ENCODE measurements around the gene KLHDC2. TPM values are rescaled to one million over a fixed set of nuclear protein-coding genes. Genes with fewer than 3 reads are reported as not detected.
A peak's percentile ranks its signal among the peaks of the same experiment; 100 is the strongest.

Gene KLHDC2
- total RNA-seq, 1 experiment from 2014 or later = 26.4 TPM

GRCh38 chr14:49769171-49769570 is 1.2 kb downstream of the KLHDC2 start:
- Histone ChIP-seq H3K27ac (ENCODE audit: low read depth, low read length) (peak overlapping the region; percentile 95; the same call in 1 of the 2 replicates), H3K9me3 (ENCODE audit: control insufficient read depth in 1 of 2, insufficient read depth in 1 of 2, low read depth in 1 of 2, low read length in 2 of 2) (no peaks in the 10 kb centered on the region), H2AFZ (ENCODE audit: low read depth, low read length, poor library complexity, severe bottlenecking) (no peak overlapping the region), H3K9ac (ENCODE audit: low read length) (peak overlapping the region; percentile 96), H3K4me3 (replicated peaks in 1 of 2; ENCODE audit: low read depth in 1 of 2, low read length in 2 of 2) (peak overlapping the region; percentile 74 to 99), H3K36me3 (ENCODE audit: control insufficient read depth in 1 of 2, insufficient read depth in 2 of 2, low read length in 2 of 2) (0 out of 4 replicates have a peak, but pooled peaks cover 0 to 3% of the 10 kb centered on the region in 2 experiments), H3K79me2 (ENCODE audit: insufficient read depth, low read length) (peaks cover 17% of the 10 kb centered on the region; the same call in 1 of the 2 replicates), H3K27me3 (ENCODE audit: insufficient read depth, low read length) (no peaks in the 10 kb centered on the region), H3K4me2 (ENCODE audit: low read length) (peak overlapping the region; percentile 97), H4K20me1 (ENCODE audit: insufficient read depth) (no peaks in the 10 kb centered on the region), H3K4me1 (ENCODE audit: control insufficient read depth in 1 of 2, insufficient read depth in 2 of 2, low read length in 2 of 2) (peaks cover 13 to 32% of the 10 kb centered on the region in 2 experiments), H3K9me2 (ENCODE audit: insufficient read depth) (no peaks in the 10 kb centered on the region)
- ATAC-seq = no peak
- intact Hi-C loops (cut with micrococcal nuclease) = loop anchor here (5.0 kb wide), 1 partner anchor 82 kb away; the partner anchor contains the start of gene POLE2
- CTCF ChIA-PET = interaction anchor here (1.5 kb wide), 1 partner anchor 135 kb away, joined by 5 read pairs; the partner anchor contains the start of gene DNAAF2
- RAD21 ChIA-PET (ENCODE audit: low non-redundant PET in 1 of 2, low total read pairs in 2 of 2, uncharacterized antibody in 2 of 2, unreplicated experiment in 2 of 2) = interaction anchor here in 1 of 2 experiments (1.1 kb wide), 1 partner anchor 84 kb away, joined by 3 read pairs; no protein-coding TSS in a partner anchor
- DNase-seq (ENCODE audit: low read depth, low spot score) = no peak
- TF ChIP-seq, protein P1, sequence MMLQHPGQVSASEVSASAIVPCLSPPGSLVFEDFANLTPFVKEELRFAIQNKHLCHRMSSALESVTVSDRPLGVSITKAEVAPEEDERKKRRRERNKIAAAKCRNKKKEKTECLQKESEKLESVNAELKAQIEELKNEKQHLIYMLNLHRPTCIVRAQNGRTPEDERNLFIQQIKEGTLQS (IDR thresholded peaks at IDR 0.05) = no peak
- TF ChIP-seq, protein P2, sequence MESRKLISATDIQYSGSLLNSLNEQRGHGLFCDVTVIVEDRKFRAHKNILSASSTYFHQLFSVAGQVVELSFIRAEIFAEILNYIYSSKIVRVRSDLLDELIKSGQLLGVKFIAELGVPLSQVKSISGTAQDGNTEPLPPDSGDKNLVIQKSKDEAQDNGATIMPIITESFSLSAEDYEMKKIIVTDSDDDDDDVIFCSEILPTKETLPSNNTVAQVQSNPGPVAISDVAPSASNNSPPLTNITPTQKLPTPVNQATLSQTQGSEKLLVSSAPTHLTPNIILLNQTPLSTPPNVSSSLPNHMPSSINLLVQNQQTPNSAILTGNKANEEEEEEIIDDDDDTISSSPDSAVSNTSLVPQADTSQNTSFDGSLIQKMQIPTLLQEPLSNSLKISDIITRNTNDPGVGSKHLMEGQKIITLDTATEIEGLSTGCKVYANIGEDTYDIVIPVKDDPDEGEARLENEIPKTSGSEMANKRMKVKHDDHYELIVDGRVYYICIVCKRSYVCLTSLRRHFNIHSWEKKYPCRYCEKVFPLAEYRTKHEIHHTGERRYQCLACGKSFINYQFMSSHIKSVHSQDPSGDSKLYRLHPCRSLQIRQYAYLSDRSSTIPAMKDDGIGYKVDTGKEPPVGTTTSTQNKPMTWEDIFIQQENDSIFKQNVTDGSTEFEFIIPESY (IDR thresholded peaks at IDR 0.05; ENCODE audit: extremely low read depth, insufficient replicate concordance, low read length) = no peak
- no peak for TF ChIP-seq EGR1 (IDR thresholded peaks at IDR 0.05; ENCODE audit: low read depth)
- TF ChIP-seq POLR2A (IDR thresholded peaks at IDR 0.05; ENCODE audit: borderline replicate concordance, extremely low read depth, insufficient read depth, insufficient read length) = no peak
- TF ChIP-seq RAD21 (IDR thresholded peaks at IDR 0.05; ENCODE audit: low read depth) = no peak
- no peak for TF ChIP-seq YY1 (IDR thresholded peaks at IDR 0.05; ENCODE audit: extremely low read depth, insufficient replicate concordance, low read depth, low read length)
- no peak for TF ChIP-seq SRF (IDR thresholded peaks at IDR 0.05; ENCODE audit: low read depth)
- TSS peak; percentile 74 for BruUV-seq (replicated peaks)
- POLR2A ChIA-PET = interaction anchor here (0.9 to 2.1 kb wide), 2 partner anchors 11 to 83 kb away, joined by 3 to 8 read pairs; partner anchors contain the start of gene NEMF

Data from HCT116 (cell line).